Right cardiac atrium (tissue), 5 donors: ENCODE measurements around the gene FLNA. TPM values are rescaled to one million over a fixed set of nuclear protein-coding genes. Genes with fewer than 3 reads are reported as not detected.
"Not testable (repeated sequence)": the region's sequence is repeated elsewhere in the genome, so short reads cannot be mapped to it uniquely, and the experiment has no call there.

ENCODE experiments used
- ATAC-seq, 2 donors: fragments of 200-7000 bp; cut with Tn5 transposase; one replicate each; pipeline versions ENCODE4 v1.8.0 to v1.9.1; 2020; ENCODE audit warnings: moderate library complexity in 2 of 2, mild to moderate bottlenecking in 1 of 2
- DNase-seq, 3 donors: peaks; one replicate each; pipeline ENCODE4 v3.0.0-alpha.2; 2020
- H3K27ac ChIP-seq: one replicate; pipeline ENCODE4 v1.5.1; 2013; ENCODE audit warnings: mild to moderate bottlenecking, low read length, control low read depth, moderate library complexity
- H3K27me3 ChIP-seq: one replicate; pipeline ENCODE4 v1.6.1; 2013; ENCODE audit not compliant: control insufficient read depth, insufficient read depth
- H3K4me1 ChIP-seq: one replicate; pipeline ENCODE4 v1.6.1; 2013; ENCODE audit warnings: low read length; ENCODE audit not compliant: control insufficient read depth, insufficient read depth
- H3K4me3 ChIP-seq: one replicate; pipeline ENCODE4 v1.5.1; 2013; ENCODE audit warnings: low read length, control low read depth
- H3K9me3 ChIP-seq: one replicate; pipeline ENCODE4 v1.6.1; 2013; ENCODE audit warnings: low read length; ENCODE audit not compliant: control insufficient read depth
- WGBS: extraction: QIAGEN DNeasy Blood & Tissue Kit; methylation state at CpG from one replicate; pipeline ENCODE4 v1.1.7; 2013; 5-methylcytosine and 5-hydroxymethylcytosine counted together
- intact Hi-C, 4 donors: fragments of 100-400 bp; cut with DNase I; formaldehyde crosslinking; loops; one replicate each; pipeline versions ENCODE4 v1.11.0 to v1.14.0; 2022 to 2023
- polyA plus RNA-seq: library from polyadenylated mRNA; stranded (reverse); fragments of 200-250 nt; gene quantifications from one replicate; pipeline ENCODE4 v1.2.3, GENCODE V29; 2013
- total RNA-seq, 4 donors: library from RNA; stranded (reverse); fragmentation: NEBNext Ultra II Directional; extraction: Animal tissue kit (Norgen Biotek cat#: 25700); gene quantifications; one replicate each; pipeline ENCODE4 v1.2.1, GENCODE V29; 2021
- donor health status: healthy with polysubstance abuse.
- donor health status: DM: no; HTN: yes; CAD: no.
- donor health status: DM: no; HTN: no; CAD: no.
- donor health status: DM: no; HTN: yes; CAD: no; lungs with severe emphysema.
- donor health status: DM: yes; HTN: yes; CAD: no.

The FLNA gene
- total and polyA plus RNA-seq, 5 donors, result 262 to 363 (median 282) TPM

- Histone ChIP-seq H3K27me3 (no peaks in the 10 kb centered on the region), H3K9me3 (no peaks in the 10 kb centered on the region), H3K27ac (no peak overlapping the region), H3K4me1 (no peaks in the 10 kb centered on the region), H3K4me3 (no peak overlapping the region)
- intact Hi-C loops, result no loop called here
- ATAC-seq (no peak), DNase-seq (peak; percentile 15 to 49 (median 46))
- 61% methylated on average over 19 of the region's 19 CpGs for WGBS
Observed at GRCh38 chrX:154349359-154349935, 25.0 kb downstream of the FLNA start.

- intact Hi-C loops, result no loop called here
- Histone ChIP-seq H3K27ac (no peak overlapping the region), H3K4me3 (no peak overlapping the region), H3K27me3 (no peaks in the 10 kb centered on the region), H3K9me3 (no peaks in the 10 kb centered on the region), H3K4me1 (no peaks in the 10 kb centered on the region)
- ATAC-seq (no peak), DNase-seq (peak; percentile 22 to 69 (median 58))
- WGBS, result 85% methylated on average over 22 of the region's 24 CpGs
Observed at GRCh38 chrX:154348646-154349358, 25.6 kb downstream of the FLNA start.

- H3K9me3 ChIP-seq, result no peaks in the 10 kb centered on the region
- H3K27ac ChIP-seq, result peak overlapping the region; percentile 55
- H3K4me1 ChIP-seq, result no peaks in the 10 kb centered on the region
- WGBS, result 65% methylated on average over 7 of the region's 7 CpGs
- H3K4me3 ChIP-seq, result no peak overlapping the region
- peak; percentile 30 to 37 (median 30) for DNase-seq
- no peaks in the 10 kb centered on the region for H3K27me3 ChIP-seq
- no peak for ATAC-seq
- intact Hi-C loops, result no loop called here
Observed at GRCh38 chrX:154348114-154348531, 26.3 kb downstream of the FLNA start.

GRCh38 chrX:154343620-154344019, 30.8 kb downstream of the FLNA start:
- DNase-seq, H3K9me3 ChIP-seq, H3K27ac ChIP-seq, intact Hi-C loops, H3K4me1 ChIP-seq, H3K4me3 ChIP-seq, H3K27me3 ChIP-seq: not testable (repeated sequence)
- no CpG with 5 or more reads among the region's 20 CpGs for WGBS
- ATAC-seq, result peak; percentile 2 to 12

GRCh38 chrX:154343063-154343462, 31.4 kb downstream of the FLNA start:
- H3K4me3 ChIP-seq, H3K9me3 ChIP-seq, intact Hi-C loops, DNase-seq, H3K27ac ChIP-seq, H3K27me3 ChIP-seq, H3K4me1 ChIP-seq: not testable (repeated sequence)
- WGBS, result no CpG with 5 or more reads among the region's 16 CpGs
- peak in 1 of 2 donors; percentile 1 for ATAC-seq

- WGBS, result 0% methylated on average over 12 of the region's 115 CpGs
- peak overlapping the region; percentile 58 for H3K27ac ChIP-seq
- ATAC-seq (peak; percentile 88 to 92), DNase-seq (peak in 2 of 3 donors; percentile 41 to 55)
- H3K27me3 ChIP-seq, H3K4me1 ChIP-seq, H3K9me3 ChIP-seq, H3K4me3 ChIP-seq, intact Hi-C loops: not testable (repeated sequence)
Observed at GRCh38 chrX:154341399-154342298, 32.8 kb downstream of the FLNA start.

DNA sequence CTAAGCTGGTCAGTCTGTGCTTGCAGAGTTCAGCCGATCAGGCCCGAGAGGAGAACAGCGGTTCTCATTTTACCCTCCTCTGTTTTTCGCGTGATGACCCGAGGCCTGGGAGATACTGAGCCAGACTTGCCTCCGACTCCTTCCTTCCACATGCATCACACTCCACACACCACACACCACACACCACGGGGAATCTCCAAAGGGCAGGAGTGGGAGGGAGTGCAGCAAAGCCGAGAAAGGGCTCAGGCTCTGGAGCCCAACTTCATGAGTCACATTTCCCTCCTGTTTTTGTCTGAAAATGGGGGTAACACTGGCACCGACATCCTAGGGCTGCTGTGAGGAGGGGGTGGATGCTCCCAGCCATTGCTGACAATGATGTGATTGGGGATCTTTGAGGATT, 39.9 kb downstream of the FLNA start:
- Histone ChIP-seq H3K9me3 (no peaks in the 10 kb centered on the region), H3K4me1 (no peaks in the 10 kb centered on the region), H3K27ac (no peak overlapping the region), H3K27me3 (no peaks in the 10 kb centered on the region), H3K4me3 (no peak overlapping the region)
- WGBS, result 69% methylated on average over 10 of the region's 10 CpGs
- no peak for DNase-seq
- ATAC-seq, result no peak
- intact Hi-C loops, result no loop called here

DNA sequence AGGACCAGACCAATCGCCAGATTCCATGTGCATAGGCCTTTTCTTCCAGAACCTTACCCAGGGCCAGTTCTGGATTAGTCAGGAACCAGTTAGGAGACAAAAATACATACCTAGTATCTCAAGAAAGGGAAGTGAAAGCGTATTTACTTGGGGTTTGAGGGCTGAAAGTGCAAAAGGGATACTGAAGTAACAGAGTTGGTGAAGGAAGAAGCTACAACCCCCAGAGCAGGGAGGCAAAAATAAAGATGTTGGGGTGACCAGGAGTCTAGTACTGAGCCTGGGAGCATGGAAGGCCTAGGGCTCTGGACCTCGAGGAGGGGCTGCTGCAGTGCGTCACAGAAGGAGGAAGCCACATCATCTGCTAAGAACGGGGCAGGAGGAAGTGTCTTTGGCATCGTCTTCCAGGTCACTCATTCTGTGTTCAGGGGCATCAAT, 40.6 kb downstream of the FLNA start:
- ATAC-seq (no peak), DNase-seq (no peak)
- Histone ChIP-seq H3K27ac (no peak overlapping the region), H3K27me3 (no peaks in the 10 kb centered on the region), H3K9me3 (no peaks in the 10 kb centered on the region), H3K4me3 (no peak overlapping the region), H3K4me1 (no peaks in the 10 kb centered on the region)
- intact Hi-C loops, result no loop called here
- WGBS, result 72% methylated on average over 6 of the region's 6 CpGs

DNA sequence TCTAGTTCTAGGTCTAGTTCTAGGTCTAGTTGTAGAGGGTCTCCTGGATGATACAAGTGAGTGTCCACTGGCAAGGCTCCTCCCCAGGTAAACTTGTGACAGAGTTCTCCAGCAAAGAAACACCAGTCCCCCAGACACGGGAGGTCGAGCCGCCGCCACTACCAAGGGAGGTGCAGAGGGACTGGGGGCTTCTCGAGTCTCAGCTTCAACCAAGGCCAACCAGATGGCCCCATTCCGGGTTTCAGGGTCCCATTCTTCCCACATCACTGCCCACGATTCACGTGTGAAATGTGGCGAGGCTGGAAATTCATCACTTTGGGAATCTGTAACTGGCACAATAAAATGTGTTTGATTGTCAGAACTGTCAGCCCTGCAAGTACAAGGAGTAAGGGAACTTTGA, 41.3 kb downstream of the FLNA start:
- intact Hi-C loops, result no loop called here
- Histone ChIP-seq H3K27ac (no peak overlapping the region), H3K27me3 (no peaks in the 10 kb centered on the region), H3K4me1 (no peaks in the 10 kb centered on the region), H3K4me3 (no peak overlapping the region), H3K9me3 (no peaks in the 10 kb centered on the region)
- DNase-seq (no peak), ATAC-seq (no peak)
- 93% methylated on average over 9 of the region's 9 CpGs for WGBS

DNA sequence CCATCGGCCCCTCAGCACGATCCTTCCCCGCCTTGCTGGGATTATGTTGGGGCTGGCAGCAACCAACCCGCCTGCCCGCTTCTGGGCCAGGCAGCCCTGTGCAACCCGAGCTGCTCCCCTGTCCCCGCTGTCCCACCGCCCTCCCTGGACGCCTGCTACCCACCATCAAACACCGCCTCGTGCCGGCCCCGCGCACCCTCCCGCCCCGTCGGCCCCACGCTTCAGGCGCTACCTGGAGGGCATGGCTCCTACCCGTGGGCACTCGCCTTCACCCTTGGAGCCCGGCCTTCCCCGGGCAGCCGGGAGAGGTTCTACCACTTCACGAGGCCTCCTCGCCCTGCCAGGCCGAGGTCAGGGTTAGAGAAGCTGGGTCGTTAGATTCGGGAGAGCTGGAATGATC, 41.9 kb downstream of the FLNA start:
- H3K27ac ChIP-seq, result no peak overlapping the region
- no peak overlapping the region for H3K4me3 ChIP-seq
- DNase-seq, result peak in 2 of 3 donors; percentile 27 to 60
- H3K4me1 ChIP-seq, result peaks cover 2% of the 10 kb centered on the region
- peak in 1 of 2 donors; percentile 9 for ATAC-seq
- no peaks in the 10 kb centered on the region for H3K27me3 ChIP-seq
- no peaks in the 10 kb centered on the region for H3K9me3 ChIP-seq
- intact Hi-C loops, result no loop called here
- 94% methylated on average over 29 of the region's 29 CpGs for WGBS

GRCh38 chrX:154329294-154329693, 45.1 kb downstream of the FLNA start:
- DNase-seq (no peak), ATAC-seq (no peak)
- Histone ChIP-seq H3K27ac (no peak overlapping the region), H3K27me3 (no peaks in the 10 kb centered on the region), H3K4me3 (no peak overlapping the region), H3K9me3 (no peaks in the 10 kb centered on the region), H3K4me1 (peaks cover 4% of the 10 kb centered on the region)
- WGBS, result 78% methylated on average over 10 of the region's 10 CpGs
- intact Hi-C loops, result no loop called here
